Suprapubic skin (tissue), 4 donors: ENCODE results near the gene UBXN1.

Experiments used
- EP300 ChIP-seq: sonication (generic); formaldehyde crosslinking; IDR thresholded peaks from one replicate; pipeline ENCODE4 v1.6.1; 2017; ENCODE audit warnings: antibody characterized with exemption
- POLR2A ChIP-seq, 2 donors: fragments of 450-650 bp; IDR thresholded peaks; one replicate each; pipeline ENCODE4 v1.6.1; 2017; ENCODE audit warnings: antibody characterized with exemption in 2 of 2, mild to moderate bottlenecking in 2 of 2, moderate library complexity in 2 of 2
- POLR2AphosphoS5 ChIP-seq, 3 donors: sonication (generic); formaldehyde crosslinking; IDR thresholded peaks; one replicate each; pipeline ENCODE4 v1.6.1; 2017; ENCODE audit warnings: antibody characterized with exemption in 3 of 3
- TF ChIP-seq, protein P1 (sequence below), 2 donors: fragments of 200-600 bp in 1 of 2; fragments of 450-650 bp in 1 of 2; sonication (generic) in 1 of 2; IDR thresholded peaks; one replicate each; pipeline ENCODE4 v1.5.1; 2016 to 2019; ENCODE audit warnings: antibody characterized with exemption in 2 of 2, mild to moderate bottlenecking in 1 of 2, moderate library complexity in 1 of 2

DNA sequence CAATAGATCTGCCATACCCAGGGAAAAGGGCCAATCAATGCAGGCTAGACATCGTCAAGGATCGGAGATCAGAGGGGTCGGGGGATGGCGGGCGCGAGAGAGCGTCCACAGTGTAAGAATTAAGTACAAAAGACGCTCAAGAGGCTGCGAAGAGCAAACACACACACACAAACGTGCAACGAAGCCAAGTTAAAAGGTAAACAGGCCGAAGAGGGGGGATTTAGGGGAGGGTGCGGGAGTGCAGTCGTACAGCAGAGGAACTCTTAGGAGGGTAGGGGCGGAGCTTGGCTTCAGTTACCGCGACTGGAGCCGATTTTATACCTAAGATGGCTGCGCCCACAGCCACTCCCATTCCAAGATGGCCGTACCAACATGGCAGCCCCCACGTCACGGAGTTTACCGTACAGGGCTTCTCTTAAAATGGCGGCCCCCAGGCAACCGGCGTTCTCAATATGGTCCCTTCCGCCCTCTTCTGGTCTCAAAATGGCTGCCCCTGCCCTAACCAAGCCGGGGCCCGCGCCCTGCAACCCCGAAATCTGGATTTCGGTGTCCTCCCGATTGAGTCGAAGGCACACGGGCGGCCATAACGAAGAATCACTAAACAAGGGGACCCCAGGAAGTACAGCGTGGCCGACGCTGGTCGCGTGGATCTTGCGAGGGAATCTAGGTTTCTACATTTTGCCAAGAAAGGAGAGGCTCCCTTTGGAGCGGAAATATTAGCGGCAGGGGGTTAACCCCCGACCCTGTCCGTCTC lies 30.6 kb upstream of the UBXN1 start:
- TF ChIP-seq, protein P1, sequence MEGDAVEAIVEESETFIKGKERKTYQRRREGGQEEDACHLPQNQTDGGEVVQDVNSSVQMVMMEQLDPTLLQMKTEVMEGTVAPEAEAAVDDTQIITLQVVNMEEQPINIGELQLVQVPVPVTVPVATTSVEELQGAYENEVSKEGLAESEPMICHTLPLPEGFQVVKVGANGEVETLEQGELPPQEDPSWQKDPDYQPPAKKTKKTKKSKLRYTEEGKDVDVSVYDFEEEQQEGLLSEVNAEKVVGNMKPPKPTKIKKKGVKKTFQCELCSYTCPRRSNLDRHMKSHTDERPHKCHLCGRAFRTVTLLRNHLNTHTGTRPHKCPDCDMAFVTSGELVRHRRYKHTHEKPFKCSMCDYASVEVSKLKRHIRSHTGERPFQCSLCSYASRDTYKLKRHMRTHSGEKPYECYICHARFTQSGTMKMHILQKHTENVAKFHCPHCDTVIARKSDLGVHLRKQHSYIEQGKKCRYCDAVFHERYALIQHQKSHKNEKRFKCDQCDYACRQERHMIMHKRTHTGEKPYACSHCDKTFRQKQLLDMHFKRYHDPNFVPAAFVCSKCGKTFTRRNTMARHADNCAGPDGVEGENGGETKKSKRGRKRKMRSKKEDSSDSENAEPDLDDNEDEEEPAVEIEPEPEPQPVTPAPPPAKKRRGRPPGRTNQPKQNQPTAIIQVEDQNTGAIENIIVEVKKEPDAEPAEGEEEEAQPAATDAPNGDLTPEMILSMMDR (IDR thresholded peaks at IDR 0.05), result peak in 1 of 2 donors; percentile 7
- peak in 1 of 2 donors; percentile 68 for TF ChIP-seq POLR2A (IDR thresholded peaks at IDR 0.05)
- TF ChIP-seq EP300, result no peak
- peak in 2 of 3 donors; percentile 67 to 78 for TF ChIP-seq POLR2AphosphoS5 (IDR thresholded peaks at IDR 0.05)
